ENCODE results near the gene SP110. TPM values are rescaled to one million over a fixed set of nuclear protein-coding genes. Genes with fewer than 3 reads are reported as not detected.
"Not testable (repeated sequence)": the region's sequence is repeated elsewhere in the genome, so short reads cannot be mapped to it uniquely, and the experiment has no call there.

SP110 gene
- total RNA-seq, 1 donor from 2014 or later, result 46.9 TPM

- intact Hi-C loops (cut with DNase I), result no loop called here
- no peak for DNase-seq
- H3K27me3 ChIP-seq, result no peaks in the 10 kb centered on the region
- no peaks in the 10 kb centered on the region for H3K36me3 ChIP-seq
- H3K4me1 ChIP-seq, result peaks cover 6% of the 10 kb centered on the region
- no peaks in the 10 kb centered on the region for H3K9me3 ChIP-seq
- no peak overlapping the region for H3K4me3 ChIP-seq
- TF ChIP-seq CTCF (IDR thresholded peaks at IDR 0.05), result no peak
- no peak for ATAC-seq
- H3K27ac ChIP-seq, result no peak overlapping the region
Measured at GRCh38 chr2:230224458-230224857, 4.7 kb upstream of the SP110 start.

DNA sequence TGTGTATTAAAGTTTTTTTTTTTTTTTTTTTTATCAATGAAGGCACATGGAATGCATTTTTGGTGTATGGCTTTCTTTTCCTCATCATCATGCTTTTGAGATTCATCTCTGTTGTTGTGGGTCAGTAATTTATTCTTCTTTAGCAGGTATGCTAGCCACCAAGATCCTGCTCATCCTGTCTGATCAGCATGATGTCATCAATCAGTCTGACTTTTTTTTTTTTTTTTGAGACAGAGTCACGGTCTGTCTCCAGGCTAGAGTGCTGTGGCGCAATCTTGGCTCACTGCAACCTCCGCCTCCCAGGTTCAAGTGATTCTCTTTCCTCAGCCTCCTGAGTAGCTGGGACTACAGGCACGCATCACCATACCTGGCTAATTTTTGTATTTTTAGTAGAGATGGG lies 3.0 kb upstream of the SP110 start:
- H3K4me3 ChIP-seq; intact Hi-C loops (cut with DNase I); H3K27me3 ChIP-seq; ATAC-seq; H3K9me3 ChIP-seq; H3K27ac ChIP-seq; H3K36me3 ChIP-seq; DNase-seq: not testable (repeated sequence)
- peaks cover 20% of the 10 kb centered on the region for H3K4me1 ChIP-seq

GRCh38 chr2:230221493-230221892 lies 1.7 kb upstream of the SP110 start:
- DNase-seq, result no peak
- ATAC-seq, result no peak
- intact Hi-C loops (cut with DNase I), result no loop called here
- no peak for TF ChIP-seq CTCF (IDR thresholded peaks at IDR 0.05)
- no peak overlapping the region for H3K4me3 ChIP-seq
- H3K27ac ChIP-seq, result no peak overlapping the region
- peaks cover 3% of the 10 kb centered on the region for H3K36me3 ChIP-seq
- H3K4me1 ChIP-seq, result peaks cover 26% of the 10 kb centered on the region
- H3K9me3 ChIP-seq, result no peaks in the 10 kb centered on the region
- no peaks in the 10 kb centered on the region for H3K27me3 ChIP-seq

GRCh38 chr2:230220347-230220969 lies 674 bp upstream of the SP110 start:
- Histone ChIP-seq H3K27me3 (no peaks in the 10 kb centered on the region), H3K4me1 (peaks cover 26% of the 10 kb centered on the region), H3K36me3 (peaks cover 13% of the 10 kb centered on the region), H3K4me3 (peak overlapping the region; percentile 58), H3K9me3 (no peaks in the 10 kb centered on the region), H3K27ac (peak overlapping the region; percentile 83)
- intact Hi-C loops (cut with DNase I), result no loop called here
- no peak for DNase-seq
- no peak for ATAC-seq
- TF ChIP-seq CTCF (IDR thresholded peaks at IDR 0.05), result no peak

DNA sequence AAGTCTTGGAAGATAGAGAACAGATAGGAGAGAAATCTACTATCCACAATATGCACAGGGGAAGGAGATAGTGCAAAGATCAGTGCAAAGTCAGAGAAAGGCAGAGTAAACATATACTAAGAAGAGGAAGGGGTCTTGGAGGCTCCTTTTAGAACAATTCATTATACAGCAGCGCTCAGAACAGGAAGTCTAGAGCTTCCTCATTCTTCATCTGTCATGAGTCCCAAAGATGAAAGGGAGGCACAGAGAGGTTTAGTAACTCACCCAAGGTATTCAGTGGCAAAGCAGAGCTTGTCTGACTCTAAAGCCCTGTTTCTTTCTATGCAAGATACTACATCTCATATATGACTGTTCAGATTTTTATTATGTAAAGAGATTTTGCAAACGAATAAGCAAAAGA lies 1.4 kb downstream of the SP110 start:
- H3K36me3 ChIP-seq, result peaks cover 33% of the 10 kb centered on the region
- DNase-seq, result no peak
- no peak for TF ChIP-seq CTCF (IDR thresholded peaks at IDR 0.05)
- H3K27me3 ChIP-seq, result no peaks in the 10 kb centered on the region
- intact Hi-C loops (cut with DNase I), result no loop called here
- no peaks in the 10 kb centered on the region for H3K9me3 ChIP-seq
- H3K4me1 ChIP-seq, result peaks cover 26% of the 10 kb centered on the region
- H3K27ac ChIP-seq, result peak overlapping the region; percentile 83
- peak; percentile 58 for ATAC-seq
- H3K4me3 ChIP-seq, result peak overlapping the region; percentile 58

DNA sequence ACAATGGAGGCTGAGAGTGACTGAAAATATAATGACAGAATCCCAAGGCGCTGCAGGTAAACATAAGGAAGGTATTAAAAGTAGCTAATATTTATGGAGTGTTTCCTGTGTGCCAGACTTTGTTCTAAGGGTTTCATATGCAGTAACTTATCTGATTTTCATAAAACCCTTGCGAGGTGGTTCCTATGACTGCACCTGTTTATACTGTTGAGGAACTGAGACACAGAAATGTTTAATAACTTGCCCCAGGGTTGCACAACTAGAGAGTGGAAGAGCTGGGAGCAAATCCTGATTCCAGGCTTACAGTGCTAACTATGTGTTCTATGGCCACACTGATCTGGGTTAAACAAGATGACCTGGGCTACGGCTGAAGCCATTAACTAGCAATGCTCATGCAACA lies 2.4 kb downstream of the SP110 start:
- Histone ChIP-seq H3K4me1 (peaks cover 26% of the 10 kb centered on the region), H3K27ac (no peak overlapping the region), H3K4me3 (peak overlapping the region; percentile 58), H3K9me3 (no peaks in the 10 kb centered on the region), H3K27me3 (no peaks in the 10 kb centered on the region), H3K36me3 (peaks cover 43% of the 10 kb centered on the region)
- intact Hi-C loops (cut with DNase I), result no loop called here
- TF ChIP-seq CTCF (IDR thresholded peaks at IDR 0.05), result no peak
- DNase-seq (no peak), ATAC-seq (no peak)

Measured in upper lobe of right lung (tissue), 1 donor.